ENCODE measurements around the gene GRHL1. TPM values are rescaled to one million over a fixed set of nuclear protein-coding genes. Genes with fewer than 3 reads are reported as not detected.

GRHL1 gene
- total and polyA plus RNA-seq, 2 experiments from 2014 or later, result 2.9 to 4.2 TPM

GRCh38 chr2:10030311-10030736 is 78.8 kb downstream of the GRHL1 start:
- H4K20me1 ChIP-seq (replicated peaks; ENCODE audit: insufficient read depth), result no peaks in the 10 kb centered on the region
- Mint-ChIP-seq H3K4me1 (peaks cover 16% of the 10 kb centered on the region), H3K4me3 (no peak overlapping the region), H3K27me3 (ENCODE audit: insufficient read depth, low read depth, poor library complexity) (peaks cover 9% of the 10 kb centered on the region), H3K9me3 (no peaks in the 10 kb centered on the region), H3K27ac (no peak overlapping the region), H3K36me3 (ENCODE audit: low read depth) (no peaks in the 10 kb centered on the region)
- peak overlapping the region; percentile 66; the same call in 1 of the 2 replicates for H3K4me2 ChIP-seq
- no peak for DNase-seq (ENCODE audit: low spot score)
- no peak for TF ChIP-seq STAT1 (IDR thresholded peaks at IDR 0.05; ENCODE audit: unreplicated experiment)
- TF ChIP-seq NANOG (IDR thresholded peaks at IDR 0.05; ENCODE audit: borderline replicate concordance), result no peak
- TF ChIP-seq POLR2AphosphoS5 (IDR thresholded peaks at IDR 0.05; ENCODE audit: low read depth), result no peak
- no peak for TF ChIP-seq EZH2 (IDR thresholded peaks at IDR 0.05; ENCODE audit: low read depth, unreplicated experiment)
- no peak for TF ChIP-seq ZNF462 (CRISPR knock-in tag; IDR thresholded peaks at IDR 0.05)
- no peak for TF ChIP-seq REST (IDR thresholded peaks at IDR 0.05; ENCODE audit: unreplicated experiment)
- TF ChIP-seq CREB1 (CRISPR knock-in tag; IDR thresholded peaks at IDR 0.05; ENCODE audit: low read depth), result no peak
- TF ChIP-seq ZNF331 (CRISPR knock-in tag; IDR thresholded peaks at IDR 0.05; ENCODE audit: low read depth), result no peak
- no peak for TF ChIP-seq JUNB (IDR thresholded peaks at IDR 0.05; ENCODE audit: unreplicated experiment)
- TF ChIP-seq ZNF114 (CRISPR knock-in tag; IDR thresholded peaks at IDR 0.05), result no peak
- no peak for TF ChIP-seq CTCF (conservative IDR thresholded peaks at IDR 0.05; ENCODE audit: low read depth in 2 of 2)
- TF ChIP-seq EZH2phosphoT487 (IDR thresholded peaks at IDR 0.05; ENCODE audit: unreplicated experiment), result no peak
- no peak for TF ChIP-seq ETS1 (IDR thresholded peaks at IDR 0.05)
- ATAC-seq, result no peak
- H2AFZ ChIP-seq, result no peak overlapping the region; the same call in 1 of the 2 replicates
- no peaks in the 10 kb centered on the region for H3K9me2 ChIP-seq (ENCODE audit: insufficient read depth)
- no peaks in the 10 kb centered on the region for H3F3A ChIP-seq (replicated peaks; ENCODE audit: low read depth)
- peaks cover 17% of the 10 kb centered on the region for H3K4me1 ChIP-seq (ENCODE audit: insufficient read depth)
- no peak overlapping the region for H3K27ac ChIP-seq (ENCODE audit: low read depth)
- H3K27me3 ChIP-seq (ENCODE audit: insufficient read depth), result no peaks in the 10 kb centered on the region
- no peaks in the 10 kb centered on the region for H3K36me3 ChIP-seq (ENCODE audit: insufficient read depth)
- H3K4me3 ChIP-seq, result no peak overlapping the region
- no peaks in the 10 kb centered on the region for H3K79me2 ChIP-seq (replicated peaks; ENCODE audit: insufficient read depth)
